GM23248 (cell line): ENCODE data around the gene G6PC2.

ENCODE experiments used
- EZH2 ChIP-seq: fragments of 200-600 bp; sonication (generic); IDR thresholded peaks from 2 replicates; pipeline ENCODE4 v1.6.1; 2018; ENCODE audit warnings: antibody characterized with exemption, mild to moderate bottlenecking; ENCODE audit not compliant: insufficient read depth, poor library complexity, severe bottlenecking
- EZH2phosphoT487 ChIP-seq: fragments of 200-600 bp; sonication (generic); IDR thresholded peaks from 2 replicates; pipeline ENCODE4 v1.6.1; 2018; ENCODE audit warnings: antibody characterized with exemption, moderate library complexity, mild to moderate bottlenecking, low read depth; ENCODE audit not compliant: insufficient read depth

DNA sequence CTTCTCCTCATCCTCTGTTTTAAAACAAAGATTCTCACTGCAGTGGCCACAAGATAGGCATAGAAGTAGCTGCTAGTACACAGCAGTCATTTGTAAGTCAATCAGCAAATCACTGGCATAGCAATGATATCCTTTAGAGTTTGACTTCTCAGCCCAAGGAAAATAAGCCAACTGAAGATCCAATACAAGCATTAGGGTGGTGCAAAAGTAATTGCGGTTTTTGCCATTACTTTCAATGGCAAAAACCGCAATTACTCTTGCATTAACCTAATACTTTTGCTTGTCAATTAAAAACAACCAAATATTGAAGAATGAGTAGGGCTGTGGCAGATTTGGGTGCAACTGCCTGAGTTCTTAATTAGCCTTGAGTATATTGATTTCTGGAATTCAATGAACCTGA lies 2.8 kb downstream of the G6PC2 start:
- TF ChIP-seq EZH2 (no peak), EZH2phosphoT487 (no peak)
